ENCODE results near the gene TRAPPC4.
"Not testable (repeated sequence)": the region's sequence is repeated elsewhere in the genome, so short reads cannot be mapped to it uniquely, and the experiment has no call there.

- TF ChIP-seq CTCF, POLR2A, POLR2AphosphoS5 (IDR thresholded peaks at IDR 0.05): not testable (repeated sequence)
Observed at GRCh38 chr11:119033421-119033820, 14.9 kb downstream of the TRAPPC4 start.
